HS-5 (cell line): ENCODE results near the gene GOLGA3.
A peak's percentile ranks its signal among the peaks of the same experiment; 100 is the strongest.
"Not testable (repeated sequence)": the region's sequence is repeated elsewhere in the genome, so short reads cannot be mapped to it uniquely, and the experiment has no call there.

Experiments used
- DNase-seq: peaks from one replicate; pipeline ENCODE4 v3.0.0-alpha.2; 2012; ENCODE audit warnings: low read depth

Gene GOLGA3, protein sequence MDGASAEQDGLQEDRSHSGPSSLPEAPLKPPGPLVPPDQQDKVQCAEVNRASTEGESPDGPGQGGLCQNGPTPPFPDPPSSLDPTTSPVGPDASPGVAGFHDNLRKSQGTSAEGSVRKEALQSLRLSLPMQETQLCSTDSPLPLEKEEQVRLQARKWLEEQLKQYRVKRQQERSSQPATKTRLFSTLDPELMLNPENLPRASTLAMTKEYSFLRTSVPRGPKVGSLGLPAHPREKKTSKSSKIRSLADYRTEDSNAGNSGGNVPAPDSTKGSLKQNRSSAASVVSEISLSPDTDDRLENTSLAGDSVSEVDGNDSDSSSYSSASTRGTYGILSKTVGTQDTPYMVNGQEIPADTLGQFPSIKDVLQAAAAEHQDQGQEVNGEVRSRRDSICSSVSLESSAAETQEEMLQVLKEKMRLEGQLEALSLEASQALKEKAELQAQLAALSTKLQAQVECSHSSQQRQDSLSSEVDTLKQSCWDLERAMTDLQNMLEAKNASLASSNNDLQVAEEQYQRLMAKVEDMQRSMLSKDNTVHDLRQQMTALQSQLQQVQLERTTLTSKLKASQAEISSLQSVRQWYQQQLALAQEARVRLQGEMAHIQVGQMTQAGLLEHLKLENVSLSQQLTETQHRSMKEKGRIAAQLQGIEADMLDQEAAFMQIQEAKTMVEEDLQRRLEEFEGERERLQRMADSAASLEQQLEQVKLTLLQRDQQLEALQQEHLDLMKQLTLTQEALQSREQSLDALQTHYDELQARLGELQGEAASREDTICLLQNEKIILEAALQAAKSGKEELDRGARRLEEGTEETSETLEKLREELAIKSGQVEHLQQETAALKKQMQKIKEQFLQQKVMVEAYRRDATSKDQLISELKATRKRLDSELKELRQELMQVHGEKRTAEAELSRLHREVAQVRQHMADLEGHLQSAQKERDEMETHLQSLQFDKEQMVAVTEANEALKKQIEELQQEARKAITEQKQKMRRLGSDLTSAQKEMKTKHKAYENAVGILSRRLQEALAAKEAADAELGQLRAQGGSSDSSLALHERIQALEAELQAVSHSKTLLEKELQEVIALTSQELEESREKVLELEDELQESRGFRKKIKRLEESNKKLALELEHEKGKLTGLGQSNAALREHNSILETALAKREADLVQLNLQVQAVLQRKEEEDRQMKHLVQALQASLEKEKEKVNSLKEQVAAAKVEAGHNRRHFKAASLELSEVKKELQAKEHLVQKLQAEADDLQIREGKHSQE (N-terminal part only)

DNA sequence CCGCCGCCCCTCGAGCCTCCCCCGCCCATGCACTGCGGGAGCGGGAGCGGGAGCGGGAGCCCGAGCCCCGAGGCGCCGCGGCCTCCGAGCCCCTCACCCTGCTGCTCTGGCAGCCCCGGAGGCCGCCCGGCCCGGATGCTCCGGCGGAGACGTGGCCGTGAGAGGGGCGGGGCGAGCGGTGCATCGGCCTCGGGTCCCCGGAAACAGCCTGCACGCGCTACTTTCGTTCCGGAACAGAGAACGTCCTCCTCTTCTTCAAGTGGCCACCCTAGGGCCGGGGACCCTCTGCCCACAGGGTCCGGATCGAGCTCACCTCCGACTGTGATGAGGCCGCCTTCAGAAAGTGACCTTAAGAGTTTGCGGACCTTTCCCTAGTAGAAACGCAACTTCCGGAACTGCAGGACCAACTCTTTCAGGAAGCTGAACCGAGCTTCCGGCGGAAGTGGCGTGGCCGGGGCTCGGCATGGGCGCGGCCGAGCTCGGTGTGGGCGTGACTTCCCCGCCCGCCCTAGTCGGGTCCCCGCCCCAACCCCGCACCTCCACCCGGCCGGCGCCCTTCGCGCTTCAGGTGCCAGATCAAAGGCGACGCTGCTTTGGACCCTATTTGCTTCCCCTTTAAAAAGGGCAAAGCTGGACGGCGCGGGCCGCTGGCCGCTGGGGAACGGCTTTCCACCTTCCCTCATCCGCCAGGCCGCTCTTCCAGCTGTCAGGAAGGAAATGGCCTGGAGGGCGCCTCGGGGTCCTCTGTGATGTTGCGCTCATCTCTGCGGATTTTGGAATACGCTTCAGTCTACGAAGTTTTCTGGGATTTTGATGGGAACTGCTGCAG is at the start of gene GOLGA3:
Gene GOLGA3, minus strand, starts transcription at position 164 of the 829 bp plus-strand sequence. CDS start 6,741 bp downstream, outside the sequence.
- DNase-seq = peak; percentile 78

DNA sequence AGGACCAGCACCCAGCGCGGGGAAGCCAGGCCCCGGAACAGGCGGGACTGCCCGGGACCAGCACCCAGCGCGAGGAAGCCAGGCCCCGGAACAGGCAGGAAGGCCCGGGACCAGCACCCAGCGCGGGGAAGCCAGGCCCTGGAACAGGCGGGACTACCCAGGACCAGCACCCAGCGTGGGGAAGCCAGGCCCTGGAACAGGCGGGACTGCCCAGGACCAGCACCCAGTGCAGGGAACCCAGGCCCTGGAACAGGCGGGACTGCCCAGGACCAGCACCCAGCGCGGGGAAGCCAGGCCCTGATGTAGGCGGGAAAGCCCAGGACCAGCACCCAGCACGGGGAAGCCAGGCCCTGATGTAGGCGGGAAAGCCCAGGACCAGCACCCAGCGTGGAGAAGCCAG is 46.0 kb upstream of the GOLGA3 start:
- DNase-seq = not testable (repeated sequence)

DNA sequence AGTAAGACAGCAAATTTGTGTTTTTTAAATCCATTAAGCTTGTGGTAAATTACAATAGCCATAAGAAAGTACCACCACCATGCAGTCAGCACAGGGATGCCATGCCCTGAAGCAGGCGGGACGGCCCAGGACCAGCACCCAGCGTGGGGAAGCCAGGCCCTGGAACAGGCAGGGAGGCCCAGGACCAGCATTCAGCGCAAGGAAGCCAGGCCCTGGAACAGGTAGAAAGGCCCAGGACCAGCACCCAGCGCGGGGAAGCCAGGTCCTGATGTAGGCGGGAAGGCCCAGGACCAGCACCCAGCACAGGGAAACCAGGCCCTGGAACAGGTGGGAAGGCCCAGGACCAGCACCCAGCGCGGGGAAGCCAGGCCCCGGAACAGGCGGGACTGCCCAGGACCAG is 45.5 kb upstream of the GOLGA3 start:
- no peak for DNase-seq

DNA sequence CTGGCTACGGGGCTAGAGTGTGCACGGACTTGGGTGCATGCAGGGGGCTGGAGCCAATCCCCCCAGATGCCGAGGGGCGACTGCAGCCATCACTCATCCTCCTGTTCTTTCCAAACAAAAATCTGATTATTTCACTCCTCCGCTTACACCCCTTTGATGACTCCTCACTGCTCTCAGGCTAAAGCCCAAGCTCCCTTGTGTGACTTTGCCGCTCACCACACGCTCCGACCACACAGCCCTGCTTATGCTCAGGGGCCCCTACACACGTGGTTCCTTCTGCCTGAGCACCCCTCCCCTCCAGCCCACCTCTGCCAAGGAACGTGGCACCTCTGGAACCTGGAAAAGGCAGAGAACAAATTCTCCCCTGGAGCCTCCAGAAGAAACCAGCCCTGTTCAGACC is 45.1 kb upstream of the GOLGA3 start:
- DNase-seq = no peak

DNA sequence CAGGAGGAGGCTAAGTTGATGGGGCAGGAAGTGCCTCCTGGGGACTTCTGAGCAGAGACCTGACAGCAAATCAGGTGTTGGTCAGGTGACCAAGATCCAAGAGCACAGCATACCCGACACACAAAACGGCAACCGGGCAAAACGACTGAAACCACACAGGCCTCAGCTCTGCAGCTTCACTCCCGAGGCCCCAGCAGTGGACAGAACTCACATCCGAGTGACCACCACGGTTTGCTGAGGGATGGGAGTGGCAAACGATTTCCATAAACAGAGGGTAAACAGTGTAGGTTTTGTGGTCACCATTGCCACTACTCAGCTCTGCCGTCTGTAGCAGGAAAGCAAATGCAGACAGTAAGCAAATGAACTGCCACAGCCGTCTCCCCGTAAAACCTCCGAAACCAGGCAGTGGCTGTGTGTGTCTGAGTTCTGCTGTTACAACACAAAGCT is 44.3 kb upstream of the GOLGA3 start:
- DNase-seq = no peak

DNA sequence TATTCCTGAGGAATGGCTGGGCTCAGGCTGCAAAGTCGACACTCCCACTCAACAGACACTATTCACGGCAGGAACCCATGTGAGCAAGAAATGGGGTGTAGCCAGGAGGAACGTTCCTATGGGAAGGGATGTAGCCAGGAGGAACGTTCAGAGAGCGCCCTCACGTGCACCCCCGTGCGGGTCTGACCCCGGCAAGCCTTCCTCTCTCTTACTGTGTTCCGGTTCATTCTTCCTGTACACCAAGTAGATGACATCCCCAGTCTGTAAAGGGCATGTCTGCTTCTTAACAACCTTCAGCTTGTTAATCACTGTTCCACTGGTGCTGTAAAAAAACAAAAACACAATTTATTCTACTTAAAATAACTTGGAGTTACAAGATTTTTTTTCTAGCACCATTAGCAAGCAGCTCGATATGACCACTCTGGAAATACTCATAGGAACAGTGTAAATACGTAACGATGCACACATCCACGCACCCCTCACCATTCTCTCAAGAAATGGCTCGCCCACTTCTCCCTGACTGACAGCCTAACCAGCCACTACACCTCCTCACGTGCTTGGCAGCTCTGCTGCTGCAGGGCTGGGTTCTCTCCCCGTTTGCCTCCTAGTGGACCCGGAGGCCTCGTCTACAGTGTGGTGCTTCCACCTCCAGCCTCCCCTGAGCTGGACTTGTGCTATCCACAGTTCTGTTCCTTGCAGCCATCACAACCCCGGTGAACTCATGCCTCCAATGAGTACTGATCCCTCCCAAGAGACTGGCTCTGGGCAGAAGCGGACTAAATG is 43.6 kb upstream of the GOLGA3 start:
- DNase-seq = no peak

DNA sequence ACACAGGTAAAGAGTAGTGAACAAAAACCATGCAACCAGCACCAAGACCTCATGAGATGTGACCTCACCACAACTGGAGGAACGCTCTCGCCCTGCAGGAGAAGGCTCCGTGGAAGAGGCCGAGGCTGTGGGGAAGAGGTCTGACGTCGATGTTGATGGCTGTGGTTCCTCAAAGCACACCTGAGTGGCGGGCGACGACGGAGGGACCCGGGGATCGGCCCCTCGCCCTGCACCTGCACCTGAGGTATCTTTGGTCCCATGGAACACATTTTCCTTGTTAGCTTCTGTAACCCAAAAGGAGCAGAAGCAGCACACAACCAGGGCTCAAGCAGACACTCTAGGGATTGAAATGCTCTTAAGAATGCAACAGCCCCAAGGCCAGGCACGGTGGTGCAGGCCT is 40.9 kb upstream of the GOLGA3 start:
- no peak for DNase-seq

DNA sequence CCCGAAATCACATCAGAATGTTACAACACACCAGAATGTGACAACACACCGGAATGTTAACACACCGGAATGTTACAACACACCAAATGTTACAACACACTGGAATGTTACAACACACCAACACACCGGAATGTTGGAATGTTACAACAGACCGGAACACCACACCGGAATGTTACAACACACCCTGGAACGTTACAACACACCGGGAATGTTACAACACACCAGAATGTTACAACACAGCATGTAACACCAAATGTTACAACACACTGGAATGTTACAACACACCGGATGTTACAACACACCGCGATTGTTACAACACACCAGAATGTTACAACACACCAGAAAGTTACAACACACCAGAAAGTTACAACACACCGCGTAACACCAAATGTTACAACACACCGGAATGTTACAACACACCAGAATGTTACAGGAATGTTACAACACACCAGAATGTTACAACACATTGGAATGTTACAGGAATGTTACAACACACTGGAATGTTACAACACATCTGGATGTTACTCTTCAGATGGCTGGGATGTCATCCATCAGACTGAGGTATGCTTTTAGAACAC is 37.7 kb upstream of the GOLGA3 start:
- no peak for DNase-seq

DNA sequence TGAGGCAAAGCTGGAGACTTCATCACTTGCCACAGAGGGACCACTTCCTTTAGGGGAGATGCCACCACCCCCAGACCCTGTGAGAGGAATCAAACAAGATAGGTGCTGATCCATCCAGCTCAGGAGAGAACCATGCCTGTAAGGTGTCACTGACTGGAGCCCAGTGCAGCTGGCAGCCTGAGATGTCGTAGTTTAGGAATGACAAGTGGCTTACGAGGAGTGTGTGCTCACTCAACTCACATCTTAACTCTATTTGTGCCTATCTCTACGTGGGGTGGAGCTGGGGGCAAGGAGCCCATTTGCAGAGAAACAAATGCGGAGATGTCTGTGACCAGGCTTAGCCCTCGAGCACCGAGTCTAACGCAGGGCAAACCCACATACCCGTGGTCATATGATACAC is 32.9 kb upstream of the GOLGA3 start:
- no peak for DNase-seq

DNA sequence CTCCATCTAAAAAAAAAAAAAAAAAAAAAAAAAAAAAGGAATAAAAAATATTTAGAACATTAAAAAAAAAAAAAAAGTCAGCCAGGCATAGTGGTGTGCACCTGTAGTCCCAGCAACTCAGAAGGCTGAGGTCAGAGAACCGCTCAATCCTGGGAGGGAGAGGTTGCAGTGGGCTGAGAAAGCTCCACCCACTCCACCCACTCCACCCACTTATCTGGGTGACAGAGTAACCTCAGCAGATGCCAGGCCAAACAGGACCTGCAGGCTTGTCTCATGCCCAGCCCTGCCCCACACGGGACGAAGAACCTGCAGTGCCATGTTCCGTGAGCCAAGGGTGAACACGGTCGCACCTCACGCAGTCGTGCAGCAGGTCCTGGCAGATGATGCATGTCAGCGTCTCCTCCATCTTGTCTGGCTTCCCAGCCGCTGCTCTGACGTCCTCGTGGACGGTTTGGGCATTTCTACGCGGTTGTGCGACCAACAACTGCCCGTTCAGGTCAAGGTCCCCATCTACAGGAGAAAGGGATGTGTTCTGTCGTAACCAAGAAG is 30.1 kb upstream of the GOLGA3 start:
- no peak for DNase-seq

DNA sequence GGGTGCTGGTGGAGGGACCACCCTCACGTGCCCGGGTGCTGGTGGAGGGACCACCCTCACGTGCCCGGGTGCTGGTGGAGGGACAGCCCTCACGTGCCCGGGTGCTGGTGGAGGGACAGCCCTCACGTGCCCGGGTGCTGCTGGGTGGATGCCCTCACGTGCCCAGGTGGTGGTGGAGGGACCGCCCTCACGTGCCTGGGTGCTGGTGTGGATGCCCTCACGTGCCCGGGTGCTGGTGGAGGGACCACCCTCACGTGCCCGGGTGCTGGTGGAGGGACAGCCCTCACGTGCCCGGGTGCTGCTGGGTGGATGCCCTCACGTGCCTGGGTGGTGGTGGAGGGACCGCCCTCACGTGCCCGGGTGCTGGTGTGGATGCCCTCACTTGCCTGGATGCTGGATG is 28.4 kb upstream of the GOLGA3 start:
- not testable (repeated sequence) for DNase-seq

DNA sequence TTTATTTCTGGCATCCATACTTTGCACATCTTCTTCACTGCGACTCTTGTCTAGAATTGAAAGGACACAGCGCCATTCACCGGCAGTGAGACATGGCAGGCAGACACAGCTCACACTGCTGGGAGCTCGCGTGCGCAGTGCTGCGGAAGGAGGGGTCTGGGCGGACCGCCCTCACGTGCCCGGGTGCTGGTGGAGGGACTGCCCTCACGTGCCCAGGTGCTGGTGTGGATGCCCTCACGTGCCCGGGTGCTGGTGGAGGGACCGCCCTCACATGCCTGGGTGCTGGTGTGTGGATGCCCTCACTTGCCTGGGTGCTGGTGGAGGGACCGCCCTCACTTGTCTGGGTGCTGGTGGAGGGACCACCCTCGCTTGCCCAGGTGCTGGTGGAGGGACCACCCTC is 27.9 kb upstream of the GOLGA3 start:
- no peak for DNase-seq

DNA sequence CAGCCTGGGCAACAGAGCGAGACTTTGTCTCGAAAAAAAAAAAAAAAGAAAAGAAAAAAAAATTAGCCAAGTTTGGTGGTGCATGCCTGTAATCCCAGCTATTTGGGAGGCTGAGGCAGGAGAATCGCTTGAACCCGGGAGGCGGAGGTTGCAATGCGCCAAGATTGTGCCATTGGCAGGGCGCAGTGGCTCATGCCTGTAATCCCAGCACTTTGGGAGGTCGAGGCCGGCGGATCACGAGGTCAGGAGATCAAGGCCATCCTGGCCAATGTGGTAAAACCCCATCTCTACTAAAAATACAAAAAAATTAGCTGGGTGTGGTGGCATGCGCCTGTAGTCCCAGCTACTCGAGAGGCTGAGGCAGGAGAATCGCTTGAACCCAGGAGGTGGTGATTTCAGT is 26.5 kb upstream of the GOLGA3 start:
- not testable (repeated sequence) for DNase-seq

DNA sequence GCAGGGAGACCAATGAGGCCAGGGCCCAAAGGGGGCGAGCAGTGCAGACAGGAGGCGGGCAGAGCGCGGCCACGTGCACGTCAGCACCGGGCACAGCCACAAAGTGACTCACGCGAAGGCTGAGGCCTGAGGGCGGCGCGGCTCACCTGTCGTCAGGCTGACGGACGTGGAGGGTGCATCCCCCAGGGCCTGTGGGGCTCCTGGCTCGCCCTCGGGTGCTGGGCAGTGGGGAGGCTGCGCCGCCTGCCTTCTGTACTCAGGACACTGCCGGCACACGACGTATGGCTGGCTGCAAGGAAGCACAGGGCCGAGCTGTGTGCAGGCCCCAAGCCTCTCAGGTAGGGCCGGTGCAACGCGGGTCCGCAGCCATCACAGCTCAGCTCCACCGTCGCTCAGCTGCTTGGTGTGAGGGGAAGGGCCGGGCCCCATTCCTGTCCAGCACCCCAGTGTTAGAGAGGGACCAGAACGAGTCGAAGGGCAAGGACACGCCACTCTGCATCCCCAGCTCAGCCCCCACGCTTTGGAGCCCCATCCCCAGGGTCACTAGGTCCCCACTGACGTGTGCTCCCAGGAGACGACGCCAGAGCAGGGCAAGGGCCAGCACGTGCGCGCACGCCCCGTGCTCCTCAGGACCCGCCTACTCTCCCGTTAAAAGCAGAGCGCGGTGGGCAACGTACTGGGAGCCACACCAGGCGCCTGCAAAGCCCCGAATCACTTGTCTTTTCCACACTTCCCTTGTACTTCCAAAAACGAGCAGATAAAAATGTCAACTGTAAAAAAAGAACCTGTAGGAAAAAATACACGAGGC is 24.8 kb upstream of the GOLGA3 start:
- no peak for DNase-seq

DNA sequence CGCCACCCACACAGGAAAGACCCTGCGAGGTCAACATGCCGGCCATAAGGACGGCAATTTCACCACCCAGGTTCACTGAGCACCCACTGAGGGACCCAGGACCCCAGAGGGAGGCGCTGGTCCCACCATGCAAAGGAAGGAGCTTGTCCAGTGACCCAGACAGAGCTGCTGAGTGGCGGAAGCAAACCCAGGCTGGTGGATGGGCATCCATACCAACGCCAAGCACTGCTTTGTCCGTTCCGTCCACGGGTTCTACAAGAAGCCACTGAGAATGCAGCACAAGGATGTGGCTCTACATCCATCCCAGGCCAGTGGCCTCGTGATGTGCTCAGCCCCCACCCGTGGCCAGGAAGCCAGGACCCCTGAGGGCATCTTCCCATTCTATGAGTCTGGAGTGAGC is 23.8 kb upstream of the GOLGA3 start:
- DNase-seq = no peak

DNA sequence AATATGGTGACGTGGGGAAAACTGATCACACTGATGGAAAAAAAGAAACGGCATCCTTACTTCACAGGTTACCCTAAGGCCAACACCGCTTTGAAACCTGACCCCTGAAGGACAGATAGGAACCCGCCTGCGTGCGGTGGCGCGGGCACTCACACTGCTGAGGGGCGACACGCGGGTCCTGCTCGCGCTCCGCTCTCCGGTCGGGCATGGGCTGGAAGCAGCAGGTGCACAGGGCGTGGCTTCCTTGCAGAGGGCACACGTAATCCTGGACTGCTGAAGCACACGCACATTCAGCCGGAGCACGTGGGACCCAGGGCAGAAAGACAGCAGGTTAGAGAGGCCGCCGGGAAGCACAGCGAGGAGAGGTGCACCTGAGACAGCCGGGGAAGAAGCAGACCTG is 22.8 kb upstream of the GOLGA3 start:
- DNase-seq = no peak

DNA sequence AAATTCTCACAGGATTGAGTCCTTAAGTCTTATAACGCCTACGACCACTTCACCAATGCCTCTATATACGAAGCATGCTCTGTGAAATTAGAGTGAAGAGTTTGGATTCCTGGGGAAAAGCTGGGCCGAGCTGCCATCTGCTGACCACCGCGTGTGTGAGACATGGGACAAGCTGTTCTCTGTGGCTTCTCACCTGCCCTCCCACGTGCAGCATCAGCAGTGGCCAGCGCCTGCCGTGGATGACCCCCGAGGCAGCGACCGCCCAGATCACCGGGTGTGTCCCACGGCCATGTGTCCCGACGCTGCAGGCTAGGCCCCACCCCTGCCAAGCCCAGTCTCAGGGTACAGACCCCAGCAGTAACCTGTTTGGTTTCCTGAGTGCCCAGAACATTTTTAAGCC is 21.6 kb upstream of the GOLGA3 start:
- DNase-seq = no peak

DNA sequence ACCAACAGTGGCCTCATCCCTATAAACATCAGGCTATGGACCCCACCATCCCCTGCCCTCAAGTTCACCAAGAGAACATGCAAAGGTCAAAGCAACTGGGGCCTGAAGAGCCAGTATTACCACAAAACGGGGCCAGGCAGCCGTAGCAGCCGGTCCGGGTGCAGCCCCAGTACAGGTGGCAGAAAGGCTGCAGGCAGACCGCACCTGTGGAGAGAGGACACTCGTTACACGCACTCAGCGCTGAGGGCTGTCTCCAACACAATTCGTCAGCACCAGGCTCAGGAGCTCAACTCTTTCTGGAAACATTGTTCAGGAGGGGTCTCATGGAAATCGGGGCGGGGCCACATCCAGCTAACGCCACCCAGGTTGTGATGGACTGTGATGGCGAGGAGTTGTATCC is 19.9 kb upstream of the GOLGA3 start:
- DNase-seq = no peak
